ENCODE results near the gene PTPRO.

PTPRO gene

DNA sequence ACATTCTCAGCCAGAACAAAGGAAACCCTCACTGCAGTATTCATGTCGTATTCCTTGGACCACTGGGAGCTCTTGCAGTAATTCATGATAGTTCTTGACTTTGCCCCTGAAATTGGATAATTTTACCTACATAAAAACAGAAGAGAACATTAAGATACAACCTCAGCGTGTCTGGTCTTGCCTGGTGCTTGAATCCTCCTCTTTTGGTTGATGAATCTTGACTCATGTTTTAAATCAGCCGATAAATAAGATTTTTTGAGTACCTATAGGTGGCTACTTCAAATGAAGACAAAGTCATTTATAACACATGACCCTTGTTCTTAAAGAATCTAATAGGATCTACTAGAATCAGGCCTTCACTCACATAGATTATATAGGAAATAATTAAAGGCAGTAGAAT lies 221.0 kb downstream of the PTPRO start:
- DNase-seq (ENCODE audit: low spot score) = peak; percentile 11

DNA sequence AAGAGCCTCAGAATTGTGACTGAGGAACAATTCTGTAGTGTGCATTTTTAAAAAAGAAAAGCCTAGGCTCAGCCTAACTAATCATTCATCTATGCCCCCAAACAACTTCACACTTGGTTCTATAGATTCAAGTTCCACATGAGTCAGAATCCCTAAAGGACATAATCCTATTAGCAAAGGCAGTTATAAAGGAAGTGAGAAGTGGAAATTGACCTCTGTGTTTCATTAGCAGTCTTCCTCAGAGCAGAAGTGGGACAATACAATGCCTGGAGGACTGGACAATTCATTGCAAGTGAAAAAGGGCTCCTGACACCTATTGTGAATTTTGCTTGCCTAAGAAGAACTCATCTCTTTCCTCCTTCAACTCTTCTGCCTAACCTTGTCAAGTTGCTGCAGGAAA lies 222.3 kb downstream of the PTPRO start:
- POLR2A ChIA-PET (ENCODE audit: low non-redundant PET) = no interaction called here
- CTCF ChIA-PET = no interaction called here
- DNase-seq (ENCODE audit: low spot score) = no peak
- no peak overlapping the region for H3K27ac ChIP-seq
- TF ChIP-seq, protein P1, sequence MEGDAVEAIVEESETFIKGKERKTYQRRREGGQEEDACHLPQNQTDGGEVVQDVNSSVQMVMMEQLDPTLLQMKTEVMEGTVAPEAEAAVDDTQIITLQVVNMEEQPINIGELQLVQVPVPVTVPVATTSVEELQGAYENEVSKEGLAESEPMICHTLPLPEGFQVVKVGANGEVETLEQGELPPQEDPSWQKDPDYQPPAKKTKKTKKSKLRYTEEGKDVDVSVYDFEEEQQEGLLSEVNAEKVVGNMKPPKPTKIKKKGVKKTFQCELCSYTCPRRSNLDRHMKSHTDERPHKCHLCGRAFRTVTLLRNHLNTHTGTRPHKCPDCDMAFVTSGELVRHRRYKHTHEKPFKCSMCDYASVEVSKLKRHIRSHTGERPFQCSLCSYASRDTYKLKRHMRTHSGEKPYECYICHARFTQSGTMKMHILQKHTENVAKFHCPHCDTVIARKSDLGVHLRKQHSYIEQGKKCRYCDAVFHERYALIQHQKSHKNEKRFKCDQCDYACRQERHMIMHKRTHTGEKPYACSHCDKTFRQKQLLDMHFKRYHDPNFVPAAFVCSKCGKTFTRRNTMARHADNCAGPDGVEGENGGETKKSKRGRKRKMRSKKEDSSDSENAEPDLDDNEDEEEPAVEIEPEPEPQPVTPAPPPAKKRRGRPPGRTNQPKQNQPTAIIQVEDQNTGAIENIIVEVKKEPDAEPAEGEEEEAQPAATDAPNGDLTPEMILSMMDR (conservative IDR thresholded peaks at IDR 0.05; ENCODE audit: low read depth) = no peak

More for the DNA sequence above, 221.0 kb downstream of the PTPRO start:
- H3K27ac ChIP-seq = no peak overlapping the region
- ChIA-PET POLR2A (ENCODE audit: low non-redundant PET) (no interaction called here), CTCF (no interaction called here)
- TF ChIP-seq, protein P1 (conservative IDR thresholded peaks at IDR 0.05; ENCODE audit: low read depth) = no peak

DNA sequence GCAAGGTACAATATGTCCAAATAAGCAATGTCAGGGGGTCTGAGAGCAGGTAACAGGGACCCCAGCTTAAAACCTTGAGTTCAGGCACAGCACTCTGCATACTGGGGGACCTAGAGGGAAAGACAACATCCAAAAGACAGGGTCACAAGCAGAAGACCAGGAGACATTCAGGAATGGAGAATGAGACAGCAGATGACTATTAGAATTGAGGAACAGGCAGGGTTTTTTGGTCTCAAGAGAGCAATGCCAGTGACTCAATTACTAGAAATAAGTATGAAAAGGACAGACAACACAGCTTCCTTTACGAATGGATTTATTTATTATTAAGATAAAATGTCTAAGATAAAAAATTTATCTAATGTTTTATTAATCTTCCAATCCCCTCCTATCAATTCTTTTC lies 223.0 kb downstream of the PTPRO start:
- POLR2A ChIA-PET (ENCODE audit: low non-redundant PET) = no interaction called here
- CTCF ChIA-PET = no interaction called here

DNA sequence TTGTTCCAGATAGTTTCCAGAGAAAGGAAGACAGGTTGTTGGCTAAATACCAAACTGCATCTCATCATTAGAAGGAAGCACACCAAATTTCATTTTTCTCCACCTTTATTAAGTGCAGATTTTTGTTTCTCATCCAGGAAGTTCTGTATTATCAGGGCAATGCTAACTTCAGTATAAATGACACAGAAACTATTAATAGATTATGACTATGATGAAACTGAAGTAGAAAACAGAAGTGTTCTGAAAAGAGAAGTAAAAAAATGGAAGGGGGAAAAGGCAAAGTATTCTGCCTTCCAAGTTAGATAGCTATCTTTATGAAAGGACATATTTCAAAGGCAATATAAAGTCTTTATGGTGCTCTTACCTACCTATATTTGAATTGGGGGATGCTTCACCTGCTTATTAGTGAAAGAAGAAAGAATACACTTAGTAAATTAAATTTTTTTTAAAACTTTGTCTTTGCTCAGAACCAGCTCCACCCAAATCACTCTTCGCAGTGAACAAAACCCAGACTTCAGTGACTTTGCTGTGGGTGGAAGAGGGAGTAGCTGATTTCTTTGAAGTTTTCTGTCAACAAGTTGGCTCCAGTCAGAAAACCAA lies 223.9 kb downstream of the PTPRO start:
- CTCF ChIA-PET = no interaction called here
- TF ChIP-seq, protein P1 (conservative IDR thresholded peaks at IDR 0.05; ENCODE audit: low read depth) = no peak
- POLR2A ChIA-PET (ENCODE audit: low non-redundant PET) = no interaction called here
- no peak overlapping the region for H3K27ac ChIP-seq
- DNase-seq (ENCODE audit: low spot score) = no peak

More for the DNA sequence above, 223.0 kb downstream of the PTPRO start:
- no peak overlapping the region for H3K27ac ChIP-seq
- no peak for DNase-seq (ENCODE audit: low spot score)
- TF ChIP-seq, protein P1 (conservative IDR thresholded peaks at IDR 0.05; ENCODE audit: low read depth) = no peak

- CTCF ChIA-PET = no interaction called here
- H3K27ac ChIP-seq = no peak overlapping the region
- TF ChIP-seq, protein P1 (conservative IDR thresholded peaks at IDR 0.05; ENCODE audit: low read depth) = no peak
- POLR2A ChIA-PET (ENCODE audit: low non-redundant PET) = no interaction called here
- no peak for DNase-seq (ENCODE audit: low spot score)
Measured at GRCh38 chr12:15547063-15547462, 224.8 kb downstream of the PTPRO start.

DNA sequence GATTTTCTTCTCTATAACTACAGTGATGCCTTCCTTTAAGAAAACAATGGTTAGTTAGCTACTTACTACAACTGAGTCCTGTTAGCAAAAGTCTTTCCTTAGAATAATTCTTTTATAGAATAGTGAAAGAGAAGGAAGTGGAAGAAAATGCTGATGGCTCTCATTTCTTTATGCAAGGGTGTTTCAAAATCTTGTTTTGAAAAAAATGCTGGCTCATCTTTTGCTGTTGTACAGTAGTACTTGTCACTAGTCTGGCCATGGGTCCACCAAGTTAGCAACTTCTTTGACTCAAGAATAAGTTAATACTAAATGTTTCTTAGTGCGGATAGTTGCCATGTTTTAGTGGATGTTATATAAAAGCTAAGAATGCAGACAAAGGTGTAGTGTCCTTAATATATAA lies 225.4 kb downstream of the PTPRO start:
- ChIA-PET CTCF (interaction anchor here (0.5 to 0.7 kb wide), 2 partner anchors 431 to 1761 kb away, joined by 3 to 5 read pairs; no protein-coding TSS in a partner anchor), POLR2A (ENCODE audit: low non-redundant PET) (no interaction called here)
- no peak for DNase-seq (ENCODE audit: low spot score)
- H3K27ac ChIP-seq = no peak overlapping the region
- TF ChIP-seq, protein P1 (conservative IDR thresholded peaks at IDR 0.05; ENCODE audit: low read depth) = no peak
